Hindlimb muscle (tissue), 1 donor: ENCODE data around the gene ABCA12. TPM values are rescaled to one million over a fixed set of nuclear protein-coding genes. Genes with fewer than 3 reads are reported as not detected.

ENCODE experiments used
- DNase-seq: peaks from one replicate; pipeline ENCODE4 v3.0.0-alpha.2; 2013
- polyA plus RNA-seq: library from polyadenylated mRNA; unstranded; fragments of 120-200 nt; gene quantifications from one replicate; pipeline ENCODE4 v1.2.1, GENCODE V29; 2013; ENCODE audit not compliant: insufficient read length

ABCA12 gene
- polyA plus RNA-seq, 1 donor, result 0.14 TPM

DNA sequence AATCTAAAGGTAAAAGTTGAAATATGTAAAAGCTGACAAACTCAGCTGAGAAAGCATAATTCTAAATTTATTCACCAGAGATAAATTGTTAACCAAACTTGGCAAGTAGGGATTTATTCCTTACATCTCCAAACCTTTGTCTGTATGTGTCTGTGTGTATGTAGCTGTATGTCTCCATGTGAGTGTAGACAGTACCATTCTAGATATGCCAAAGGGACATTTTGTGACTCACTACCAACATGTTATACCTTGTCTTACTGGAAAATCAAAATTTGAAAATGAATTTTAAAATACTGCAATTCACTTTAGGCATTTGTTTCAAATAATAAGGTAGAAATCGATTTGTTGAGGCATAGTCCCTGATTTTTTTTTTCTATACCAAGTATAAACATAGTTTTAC lies 102.1 kb downstream of the ABCA12 start:
- DNase-seq, result no peak

DNA sequence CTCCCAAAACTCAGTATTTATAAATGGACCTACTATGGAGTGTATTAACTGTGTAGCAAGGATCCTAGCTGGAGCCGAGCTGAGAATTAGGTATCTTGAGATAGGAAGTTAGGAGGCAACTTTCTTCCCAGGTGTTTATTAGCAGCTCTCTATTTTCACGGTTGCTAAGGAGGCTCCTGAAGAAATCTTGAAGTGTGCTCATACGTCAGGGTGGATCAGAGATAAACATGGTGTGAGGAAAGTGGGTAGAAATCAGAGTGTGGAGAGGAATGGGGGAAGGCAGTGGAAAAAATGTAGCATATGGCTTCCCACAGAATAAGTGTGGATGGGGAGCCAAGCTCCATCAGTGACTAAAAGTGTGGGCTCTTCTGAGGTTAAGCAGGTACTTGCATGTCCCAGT lies 104.3 kb downstream of the ABCA12 start:
- no peak for DNase-seq

DNA sequence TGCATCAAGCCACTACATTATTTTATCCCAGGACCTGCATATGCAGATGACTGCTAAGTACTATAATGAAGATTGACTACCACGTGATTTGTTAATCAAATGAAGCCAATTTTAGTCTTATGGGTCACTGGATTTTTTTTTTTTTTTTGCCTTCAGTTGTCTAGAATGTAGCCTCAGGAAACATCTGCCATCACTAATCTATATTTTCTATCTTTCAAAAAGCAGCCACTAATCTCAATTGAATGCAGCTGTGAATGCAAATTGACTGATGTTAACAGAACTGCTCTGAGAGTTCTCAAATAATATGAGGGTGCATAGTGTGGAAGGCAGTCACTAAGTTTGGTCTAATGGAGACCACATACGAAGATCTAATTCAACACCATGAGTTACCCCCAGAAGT lies 106.3 kb downstream of the ABCA12 start:
- no peak for DNase-seq

DNA sequence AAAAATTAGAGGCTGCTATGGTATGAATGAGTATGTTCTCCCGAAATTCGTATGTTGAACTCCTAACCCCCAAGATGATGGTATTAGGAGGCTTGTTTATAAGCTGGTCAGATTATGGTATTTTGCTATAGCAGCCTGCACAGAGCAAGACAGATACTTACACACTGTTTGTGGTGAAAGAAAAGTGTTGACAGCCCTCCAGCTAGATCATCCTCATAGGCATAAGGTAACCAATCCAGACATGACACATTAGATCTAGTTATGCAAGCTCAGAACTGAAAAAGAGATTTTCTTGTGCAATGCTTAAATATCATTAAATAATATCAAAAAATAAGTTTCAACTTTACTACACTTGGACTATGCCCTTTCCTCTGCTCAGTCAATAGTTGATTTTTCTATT lies 107.1 kb downstream of the ABCA12 start:
- DNase-seq, result no peak

DNA sequence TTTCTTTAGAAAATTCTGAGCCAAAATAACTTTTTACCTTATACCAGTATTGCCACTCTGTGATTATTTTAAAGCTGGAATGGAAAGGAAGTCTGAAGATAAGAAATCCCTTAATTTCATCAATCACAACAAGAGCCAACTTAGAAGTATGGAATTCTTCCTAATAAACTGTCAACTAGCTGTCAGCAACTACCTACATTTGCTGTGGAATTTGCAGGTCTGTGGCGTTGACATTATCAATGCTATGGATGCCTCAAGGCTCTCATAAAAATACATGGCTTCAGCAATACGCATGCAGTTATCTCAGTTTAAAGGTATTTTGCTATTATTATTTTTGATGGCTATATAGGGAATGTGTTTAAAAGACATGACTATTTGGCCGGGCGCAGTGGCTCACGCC lies 108.5 kb downstream of the ABCA12 start:
- DNase-seq, result no peak

DNA sequence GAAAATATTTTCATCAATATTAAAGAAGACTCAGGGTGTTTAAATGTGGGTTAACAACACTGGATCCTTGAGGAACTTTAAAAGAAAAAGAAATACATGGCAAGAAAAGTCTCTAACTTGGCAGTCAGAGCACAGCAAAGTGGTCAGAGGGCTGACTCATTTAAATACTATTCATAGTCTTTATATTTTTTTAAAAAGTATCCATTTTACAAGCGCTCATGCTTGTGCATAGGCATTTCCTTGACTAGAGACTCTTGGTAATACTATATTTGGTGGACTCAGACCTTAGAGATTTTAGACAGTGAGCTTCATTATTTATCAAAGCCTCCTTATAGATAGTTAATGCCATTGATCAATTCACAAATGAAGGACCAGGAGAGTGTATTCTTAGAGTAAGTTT lies 110.2 kb downstream of the ABCA12 start:
- DNase-seq, result no peak

DNA sequence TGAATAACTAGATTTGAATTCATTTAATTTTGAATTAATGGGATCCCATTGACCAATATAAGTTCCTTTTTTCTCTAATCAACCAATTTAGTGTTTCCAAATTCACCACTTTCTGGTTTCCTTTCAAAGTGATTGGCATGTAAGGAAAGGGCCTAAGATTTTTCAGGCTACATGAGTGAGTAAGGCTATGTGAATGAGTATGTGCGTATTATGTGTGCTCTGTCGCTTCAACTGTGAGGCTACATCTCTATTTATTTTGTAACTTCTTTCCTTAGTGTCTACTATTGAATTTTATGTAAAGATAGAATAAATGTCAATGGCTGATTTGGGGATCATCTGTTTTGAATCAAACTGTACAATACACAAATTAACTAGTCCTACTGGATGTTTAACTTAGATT lies 110.6 kb downstream of the ABCA12 start:
- DNase-seq, result no peak

DNA sequence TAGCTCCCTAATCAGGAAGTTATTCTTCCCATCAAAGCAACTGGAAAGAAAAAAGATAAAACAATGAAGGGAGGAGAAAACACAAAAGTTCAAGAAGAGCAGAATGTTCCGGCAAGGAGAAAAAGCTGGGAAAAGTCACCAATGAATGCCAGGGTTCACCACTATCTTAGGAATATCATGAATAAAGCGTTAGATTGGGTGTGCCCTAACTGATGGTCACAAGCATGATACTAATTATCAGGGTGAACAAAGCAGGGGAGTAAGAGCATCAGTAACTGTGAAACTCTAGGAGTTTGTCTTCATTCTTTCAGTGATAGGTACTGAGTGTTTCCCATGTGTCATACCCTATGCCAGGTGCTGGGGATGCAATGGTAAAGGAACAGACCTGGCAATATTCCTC lies 115.5 kb downstream of the ABCA12 start:
- DNase-seq, result no peak

DNA sequence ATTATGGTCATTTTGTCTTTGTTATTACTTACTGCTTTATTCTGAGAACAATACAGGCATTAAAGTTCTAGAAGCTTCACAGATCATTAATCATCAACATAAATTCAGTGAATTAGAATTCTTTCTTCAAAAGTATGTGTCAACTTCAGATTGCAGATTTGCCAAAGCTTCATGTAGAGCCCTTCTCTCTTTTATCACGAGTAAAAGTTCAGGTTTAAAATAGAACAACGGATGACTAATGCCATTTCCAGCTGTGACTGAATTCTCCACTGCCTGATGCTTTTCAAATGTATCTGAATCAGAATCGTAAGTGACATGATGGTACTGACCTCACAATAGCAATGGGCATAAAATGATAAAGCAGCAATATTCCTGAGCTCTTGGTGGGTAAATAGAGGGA lies 116.0 kb downstream of the ABCA12 start:
- no peak for DNase-seq

DNA sequence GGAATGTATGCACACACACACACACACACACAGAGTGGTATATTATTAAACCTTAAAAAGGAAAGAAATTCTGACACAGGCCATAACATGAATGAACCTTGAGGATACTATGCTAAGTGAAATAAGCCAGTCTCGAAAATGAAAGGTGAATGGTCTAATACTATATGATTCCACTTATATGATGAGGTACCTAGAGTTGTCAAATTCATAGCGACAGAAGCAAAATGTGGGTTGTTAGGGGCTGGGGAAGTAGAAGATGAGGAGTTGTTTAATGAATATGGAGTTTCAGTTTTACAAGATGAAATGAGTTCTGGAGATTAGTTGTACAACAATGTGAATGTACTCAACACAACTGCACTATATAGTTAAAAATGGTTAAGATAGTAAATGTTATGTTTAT lies 118.1 kb downstream of the ABCA12 start:
- no peak for DNase-seq

DNA sequence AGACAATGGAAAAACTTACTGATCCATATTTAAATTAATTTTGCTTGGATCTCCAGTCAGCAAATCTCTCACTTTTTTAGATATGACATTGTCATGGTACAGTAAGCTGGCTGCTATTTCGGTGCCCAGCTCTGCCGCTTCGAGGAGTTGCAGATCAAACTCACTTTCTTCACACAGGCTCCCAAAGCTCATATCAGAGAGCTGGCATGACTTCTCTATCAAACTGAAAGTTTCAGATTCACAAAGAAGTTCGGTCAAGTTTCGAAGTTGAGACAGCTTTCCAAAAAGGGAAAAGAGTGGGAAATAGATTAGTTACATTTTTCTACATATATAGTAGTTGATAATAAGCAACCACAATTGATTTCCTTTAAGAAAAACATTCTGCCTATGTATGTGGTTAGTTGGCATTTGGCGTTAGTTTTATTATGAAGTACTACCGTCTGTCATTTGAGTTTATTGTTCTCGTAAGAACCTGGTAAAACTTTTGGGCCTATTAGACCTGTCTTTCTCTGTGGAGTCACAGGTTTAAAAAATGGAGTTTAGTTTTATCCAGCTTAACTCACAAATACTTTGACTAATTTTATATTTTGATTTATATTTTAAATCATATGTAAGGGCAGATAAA lies 118.8 kb downstream of the ABCA12 start:
- DNase-seq, result no peak

DNA sequence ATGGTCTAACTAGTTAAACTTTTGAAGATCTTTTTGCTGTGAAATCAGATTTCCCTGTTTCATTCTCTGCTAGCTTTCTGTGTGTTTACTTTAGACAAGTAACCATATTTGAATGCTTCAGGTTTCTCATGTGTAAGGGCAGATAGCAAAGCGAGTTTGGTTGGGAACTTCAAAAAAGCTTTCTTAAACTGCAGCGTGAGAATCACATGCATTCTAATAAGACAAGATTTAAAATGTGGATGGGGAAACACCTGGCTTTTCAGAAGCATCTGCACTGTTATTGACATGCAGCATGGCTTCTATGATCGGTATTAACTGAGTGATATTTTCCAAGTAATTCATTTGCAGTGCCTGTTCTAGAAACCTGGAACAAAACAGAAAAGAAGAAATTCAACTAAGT lies 119.3 kb downstream of the ABCA12 start:
- DNase-seq, result no peak

DNA sequence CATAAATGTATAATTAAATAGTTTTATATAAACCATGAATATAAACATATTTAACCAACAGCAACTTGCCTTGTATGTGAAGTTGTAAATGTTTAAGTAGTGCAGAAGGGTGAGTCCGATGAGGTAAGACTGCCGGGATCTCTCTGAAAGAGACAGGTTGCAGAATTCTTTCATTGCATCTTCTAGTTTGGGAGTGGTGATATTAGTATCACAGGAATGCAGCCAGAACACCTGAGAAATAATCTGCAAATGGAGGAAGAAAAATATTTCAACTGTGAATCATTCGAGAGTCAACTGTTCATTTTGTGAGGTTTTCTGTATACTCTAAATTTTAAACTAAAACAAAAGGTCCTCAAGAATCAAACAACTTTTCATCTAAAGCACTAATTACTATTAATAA lies 123.0 kb downstream of the ABCA12 start:
- DNase-seq, result no peak

DNA sequence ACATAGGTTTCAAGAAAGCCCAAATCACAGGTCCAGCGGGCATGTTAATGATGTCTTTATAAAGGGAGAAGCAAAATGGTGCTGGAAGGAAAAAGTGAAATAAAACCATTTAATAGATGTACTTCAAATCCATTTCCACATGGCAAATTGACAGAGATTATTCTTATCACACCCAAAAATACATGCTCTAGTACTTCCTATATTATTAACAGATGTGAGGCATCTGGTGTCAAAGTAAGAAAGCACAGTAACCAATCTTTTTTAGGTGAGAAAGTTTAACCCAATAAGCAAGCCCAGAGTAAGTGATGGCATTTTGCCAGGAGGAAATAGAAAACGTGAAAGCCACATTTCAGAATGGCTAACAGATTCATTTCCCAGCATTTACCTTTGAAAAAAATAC lies 128.0 kb downstream of the ABCA12 start:
- DNase-seq, result no peak

DNA sequence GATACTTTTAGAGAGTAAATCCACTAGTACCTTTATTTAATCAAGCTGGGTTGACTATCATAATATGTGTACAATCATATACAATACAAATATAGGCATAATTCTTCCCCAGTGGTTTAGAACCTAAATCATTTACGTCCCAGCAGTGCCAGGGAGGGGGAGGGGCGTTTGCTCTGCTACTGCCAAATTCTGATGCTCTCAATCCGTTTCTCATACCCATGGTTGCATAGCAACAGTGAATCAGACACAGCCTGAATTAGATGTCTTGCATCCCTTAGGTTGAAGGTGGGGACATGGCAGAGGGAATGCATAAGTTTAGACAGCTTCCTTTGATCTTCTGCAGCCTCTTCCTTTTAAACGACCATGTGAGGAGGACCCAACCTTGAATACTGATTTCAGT lies 135.4 kb downstream of the ABCA12 start:
- no peak for DNase-seq

DNA sequence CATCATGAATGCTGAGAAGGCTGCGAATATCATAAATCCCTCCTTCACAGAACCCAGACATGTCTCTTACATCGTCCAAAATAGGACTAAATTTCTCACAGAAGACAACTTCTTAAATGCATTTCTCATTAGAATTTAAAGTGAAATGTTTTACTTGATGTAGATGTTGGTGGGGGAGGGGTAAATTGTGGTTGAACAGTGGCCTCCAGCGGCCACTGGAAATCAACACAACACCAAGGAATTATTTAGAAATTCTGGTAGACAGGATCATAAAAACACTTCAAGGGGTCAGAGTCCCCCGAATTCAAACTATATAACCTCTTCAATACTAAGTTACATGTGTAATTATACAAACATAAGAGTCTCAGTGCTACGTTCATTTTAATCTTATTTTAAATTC lies 135.9 kb downstream of the ABCA12 start:
- peak; percentile 38 for DNase-seq

DNA sequence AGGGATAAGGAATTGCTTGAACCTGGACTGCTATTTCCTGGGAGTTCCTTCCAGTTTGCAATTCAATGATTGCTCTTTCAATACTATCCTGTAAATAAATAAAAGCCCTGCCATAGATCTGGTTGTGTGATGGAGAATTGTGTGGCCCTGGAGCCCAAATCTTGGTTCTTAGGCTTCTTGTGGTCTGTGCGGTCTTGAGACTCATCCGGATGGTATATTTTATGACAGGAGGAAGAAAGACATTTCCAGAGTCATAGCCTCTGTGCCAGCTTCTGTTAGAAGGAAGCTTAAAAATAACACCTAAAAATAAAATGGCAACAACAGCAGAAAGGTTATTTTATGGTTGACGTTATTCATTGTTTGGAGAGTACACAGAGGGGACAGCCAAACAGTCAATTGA lies 137.7 kb downstream of the ABCA12 start:
- no peak for DNase-seq

DNA sequence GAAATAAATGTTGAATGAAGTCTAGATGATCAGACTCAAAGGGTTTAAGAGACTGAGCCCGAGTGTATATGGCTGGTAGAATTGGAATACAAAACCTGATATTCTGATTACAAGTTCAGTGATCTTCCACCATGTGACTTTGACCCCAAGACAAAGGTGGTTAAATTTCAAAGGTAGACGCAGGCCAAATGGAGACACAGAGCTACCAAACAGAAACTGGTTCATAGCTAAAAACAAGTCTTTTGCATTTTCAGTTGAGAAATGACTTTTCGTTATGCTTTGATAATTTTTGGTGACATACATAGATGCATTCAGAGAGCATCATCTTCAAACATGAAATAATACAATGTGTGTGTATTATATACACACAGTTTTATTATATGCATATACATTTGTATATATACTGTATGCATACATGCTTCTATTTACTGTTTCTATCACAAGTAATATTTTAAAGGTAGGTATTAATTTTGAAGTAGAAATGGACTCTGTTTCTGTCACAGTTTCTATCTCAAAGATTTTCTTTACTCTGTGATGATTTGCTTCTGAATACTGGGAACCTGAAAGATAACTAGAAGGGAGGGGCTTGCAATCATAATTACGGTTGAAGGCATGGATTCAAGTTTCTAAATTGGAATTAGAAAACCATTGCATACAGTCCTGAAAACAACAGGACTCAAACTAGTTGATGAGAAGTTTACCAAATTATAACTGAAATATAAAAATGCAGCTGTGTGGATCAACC lies 142.3 kb downstream of the ABCA12 start:
- DNase-seq, result no peak

DNA sequence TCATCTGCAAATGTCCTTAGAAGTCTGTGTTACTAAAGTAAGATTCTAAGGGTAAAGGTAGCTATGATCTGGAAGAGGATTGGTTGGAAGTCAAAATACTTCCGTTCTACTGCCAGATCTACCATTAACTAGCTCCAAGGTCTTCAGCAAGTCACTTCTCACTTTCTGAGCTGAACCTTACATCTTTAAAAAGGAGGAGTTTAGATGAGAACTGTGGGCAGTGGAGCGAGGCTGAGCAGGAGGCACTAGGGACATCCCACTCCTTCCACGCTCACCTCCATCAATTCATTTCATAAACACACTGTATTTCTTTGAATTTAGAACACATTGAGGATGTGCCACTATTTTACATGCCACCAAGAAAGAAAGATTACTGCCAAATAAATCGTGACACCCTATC lies 143.0 kb downstream of the ABCA12 start:
- no peak for DNase-seq

DNA sequence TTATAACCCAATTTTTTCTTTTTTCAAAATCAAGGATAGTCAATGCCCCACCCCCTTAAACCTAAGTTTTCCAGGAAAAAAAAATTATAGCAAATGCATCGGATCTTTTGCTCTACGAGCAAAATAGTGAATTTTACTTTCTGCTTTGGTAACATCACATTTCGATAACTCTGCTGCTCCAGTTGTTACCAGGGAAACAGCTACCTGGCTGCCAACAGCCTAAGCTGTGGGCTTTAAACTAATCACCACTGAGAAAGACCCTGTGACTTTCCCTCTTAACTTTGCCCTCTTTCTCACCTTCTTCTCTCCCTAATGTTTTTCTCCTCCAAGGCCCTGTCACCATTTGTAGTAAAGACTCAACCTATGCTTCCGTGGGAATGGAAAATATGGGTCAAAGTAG lies 145.5 kb downstream of the ABCA12 start:
- DNase-seq, result no peak

DNA sequence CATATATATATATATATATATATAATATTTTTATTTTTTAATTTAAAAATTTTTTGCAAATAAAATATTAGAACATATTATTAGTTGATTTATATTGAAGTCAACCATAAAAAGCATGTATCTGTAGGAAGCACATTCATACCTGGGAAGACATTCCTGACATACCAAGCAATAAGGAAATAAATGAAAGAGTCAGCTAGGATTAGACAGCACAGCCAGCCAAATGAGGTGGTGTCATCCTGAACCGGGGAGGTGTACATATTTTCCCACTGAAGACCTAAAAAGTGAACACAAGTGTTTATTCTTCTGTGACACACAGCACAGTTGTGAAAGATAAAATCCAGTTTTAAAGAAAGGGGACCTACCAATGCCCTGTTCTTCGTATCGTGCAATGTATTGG lies 149.2 kb downstream of the ABCA12 start:
- DNase-seq, result no peak

DNA sequence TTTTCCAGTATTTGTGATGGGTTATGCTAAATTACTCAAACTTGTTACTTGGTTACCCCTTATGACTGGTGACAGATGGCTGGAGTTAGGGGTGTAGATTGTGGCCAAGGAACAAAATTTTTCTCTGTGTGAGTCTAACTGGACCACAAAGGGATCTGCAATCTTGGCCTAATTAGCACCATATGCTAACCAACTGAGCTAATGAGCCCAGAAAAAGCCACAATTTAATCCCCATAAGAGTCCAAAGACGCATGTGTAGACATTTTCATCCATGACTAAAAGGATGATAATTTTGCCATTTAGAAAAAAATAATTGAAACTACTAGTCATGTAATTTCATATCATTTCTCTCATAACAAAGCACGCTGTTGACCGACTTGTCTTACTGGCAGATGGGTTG lies 151.2 kb downstream of the ABCA12 start:
- no peak for DNase-seq

DNA sequence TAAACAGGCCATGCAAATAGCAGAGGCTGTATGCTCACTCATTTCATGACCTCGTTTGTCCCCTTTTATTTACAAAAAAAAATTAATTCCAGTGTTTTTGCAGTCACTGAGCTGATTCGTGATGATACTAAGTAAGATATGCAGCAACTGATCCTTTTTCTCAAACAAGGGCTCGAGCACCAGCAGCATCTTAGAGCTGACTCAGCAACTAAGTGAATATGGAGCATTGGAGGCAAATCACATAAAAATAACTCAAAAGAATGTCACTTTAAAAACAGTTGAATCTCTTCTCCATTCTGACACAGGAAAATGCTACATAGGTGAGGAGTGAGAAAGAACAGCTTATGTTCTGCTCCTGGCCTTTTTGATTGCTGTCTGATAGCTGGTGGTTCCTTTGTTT lies 152.8 kb downstream of the ABCA12 start:
- DNase-seq, result no peak

DNA sequence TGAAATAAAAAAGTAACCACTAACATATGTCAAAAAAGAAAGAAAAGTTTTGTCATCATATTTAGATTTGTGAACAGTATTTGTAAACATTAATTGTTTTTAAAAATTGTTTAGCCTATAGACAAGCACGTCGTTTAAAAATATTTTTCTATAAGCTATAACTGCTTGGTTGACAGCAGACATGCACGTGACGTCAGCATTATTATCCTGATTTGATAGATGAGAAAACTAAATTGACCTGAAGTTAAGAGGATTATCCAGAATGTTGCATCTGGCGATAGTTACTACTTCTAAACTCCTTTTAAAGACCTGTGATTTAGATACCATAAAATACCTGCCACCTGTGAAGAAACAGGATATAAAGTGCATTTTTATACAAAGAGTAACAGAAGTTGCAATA lies 172.0 kb downstream of the ABCA12 start:
- no peak for DNase-seq

DNA sequence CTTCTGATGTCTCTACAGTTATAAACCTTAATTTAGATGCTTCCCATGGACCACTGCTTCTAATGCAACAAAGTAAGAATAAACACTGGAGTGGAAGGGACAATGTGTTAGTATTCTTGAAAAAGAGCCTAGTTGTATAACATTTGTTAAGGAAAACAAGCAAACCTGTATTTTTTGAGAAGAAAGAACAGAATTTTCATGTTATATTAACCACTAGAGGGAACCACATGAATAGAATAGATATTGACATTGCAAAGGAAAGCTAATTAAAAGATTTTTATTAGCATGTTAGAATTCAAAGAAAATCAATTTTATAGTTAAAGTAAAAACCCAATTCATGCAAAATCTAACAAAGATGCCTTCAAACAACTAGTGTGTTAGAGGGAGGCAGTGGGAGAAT lies 177.7 kb downstream of the ABCA12 start:
- no peak for DNase-seq
